ENCODE data around the gene RGMA.
"Not testable (repeated sequence)": the region's sequence is repeated elsewhere in the genome, so short reads cannot be mapped to it uniquely, and the experiment has no call there.

RGMA gene

GRCh38 chr15:93031557-93032384 lies 57.2 kb downstream of the RGMA start:
- DNase-seq: not testable (repeated sequence)

GRCh38 chr15:93031103-93031464 lies 57.9 kb downstream of the RGMA start:
- no peak for DNase-seq

- peak; percentile 19 for DNase-seq
Measured at GRCh38 chr15:93030430-93031102, 58.4 kb downstream of the RGMA start.

- DNase-seq: no peak
Measured at GRCh38 chr15:93029836-93030429, 59.1 kb downstream of the RGMA start.

- no peak for DNase-seq
Measured at GRCh38 chr15:93029214-93029835, 59.7 kb downstream of the RGMA start.

- DNase-seq: no peak
Measured at GRCh38 chr15:93028632-93029213, 60.3 kb downstream of the RGMA start.

- DNase-seq: no peak
Measured at GRCh38 chr15:93028111-93028631, 60.8 kb downstream of the RGMA start.

- no peak for DNase-seq
Measured at GRCh38 chr15:93027413-93027812, 61.6 kb downstream of the RGMA start.

GRCh38 chr15:93026380-93026817 lies 62.6 kb downstream of the RGMA start:
- no peak for DNase-seq

GRCh38 chr15:93025625-93025982 lies 63.4 kb downstream of the RGMA start:
- DNase-seq: no peak

GRCh38 chr15:93024716-93025624 lies 64.0 kb downstream of the RGMA start:
- no peak for DNase-seq

- DNase-seq: no peak
Measured at GRCh38 chr15:93024293-93024692, 64.7 kb downstream of the RGMA start.

- DNase-seq: no peak
Measured at GRCh38 chr15:93020976-93021772, 67.8 kb downstream of the RGMA start.

- no peak for DNase-seq
Measured at GRCh38 chr15:93019971-93020370, 69.0 kb downstream of the RGMA start.

- no peak for DNase-seq
Measured at GRCh38 chr15:93019090-93019489, 69.9 kb downstream of the RGMA start.

- DNase-seq: no peak
Measured at GRCh38 chr15:93018574-93018973, 70.4 kb downstream of the RGMA start.

GRCh38 chr15:93017526-93017925 lies 71.5 kb downstream of the RGMA start:
- DNase-seq: no peak

- no peak for DNase-seq
Measured at GRCh38 chr15:93012786-93013185, 76.2 kb downstream of the RGMA start.

GRCh38 chr15:93007994-93008393 lies 81.0 kb downstream of the RGMA start:
- DNase-seq: no peak

GRCh38 chr15:93005133-93005532 lies 83.9 kb downstream of the RGMA start:
- DNase-seq: no peak

GRCh38 chr15:93001881-93002280 lies 87.1 kb downstream of the RGMA start:
- DNase-seq: no peak

Data from NCI-H1048 (cell line).